HUDEP-2 (cell line): ENCODE results near the gene ADARB1.

Experiments used
- DNase-seq, 76 experiments: peaks; one replicate each; lab custom pipeline; 2025; ENCODE audit not compliant: unreplicated experiment in 76 of 76; lab: John Stamatoyannopoulos, UW

ADARB1 gene

DNA sequence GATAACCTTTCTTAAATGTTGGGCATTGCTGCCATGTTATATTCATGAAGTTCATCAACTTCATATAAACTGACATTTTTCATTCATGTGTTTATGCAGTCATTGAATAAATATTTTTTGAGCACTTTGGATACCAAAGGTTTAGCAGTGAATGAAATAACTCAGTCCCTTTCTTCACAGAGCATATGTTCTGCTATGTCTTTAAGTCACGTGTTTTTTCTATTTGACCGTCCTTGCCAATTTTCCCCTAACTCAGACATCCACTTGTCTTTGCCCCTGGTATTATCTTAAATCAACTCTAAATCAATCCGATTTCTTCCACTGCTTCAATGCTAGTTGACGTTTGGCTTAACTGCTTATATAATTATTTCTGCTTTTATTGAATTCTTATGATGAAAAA, 16.6 kb downstream of the ADARB1 start:
- no peak for DNase-seq

DNA sequence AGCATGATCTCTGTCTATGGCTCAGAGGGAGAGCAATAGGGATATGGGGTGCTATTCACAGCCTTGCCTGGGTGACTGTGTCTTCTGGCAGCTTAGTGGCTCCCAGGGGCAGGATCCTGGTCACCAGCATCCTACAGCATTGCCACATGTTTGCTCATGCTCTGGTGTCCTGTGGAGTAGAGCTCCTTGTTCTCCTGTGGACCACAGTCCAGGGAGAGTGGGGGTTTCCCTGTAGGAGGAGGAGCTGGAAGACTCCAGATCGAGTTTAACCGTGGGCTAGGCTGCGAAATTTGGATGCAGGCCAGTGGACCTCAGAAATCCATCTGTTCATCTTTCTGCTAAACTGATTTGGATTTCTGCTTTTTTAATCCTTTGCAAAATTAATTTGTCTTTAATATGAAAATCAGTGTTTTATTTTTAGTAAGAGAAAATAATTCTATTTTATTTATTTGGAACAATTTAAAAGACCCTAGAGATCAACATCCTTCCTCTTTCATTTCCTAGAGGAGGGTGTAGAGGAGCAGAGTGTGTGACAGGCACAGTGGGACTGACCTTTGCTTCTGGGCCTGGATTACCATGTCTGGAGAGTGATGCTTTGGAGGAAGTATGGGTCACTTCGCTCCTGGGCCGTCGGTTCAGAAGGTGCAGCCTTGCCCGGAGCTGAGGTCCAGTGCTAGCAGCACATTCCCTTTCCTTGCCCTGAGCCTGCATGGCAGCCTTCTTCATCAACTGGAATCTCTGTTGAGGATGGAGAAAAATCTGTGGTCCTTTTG, 17.4 kb downstream of the ADARB1 start:
- DNase-seq = no peak

DNA sequence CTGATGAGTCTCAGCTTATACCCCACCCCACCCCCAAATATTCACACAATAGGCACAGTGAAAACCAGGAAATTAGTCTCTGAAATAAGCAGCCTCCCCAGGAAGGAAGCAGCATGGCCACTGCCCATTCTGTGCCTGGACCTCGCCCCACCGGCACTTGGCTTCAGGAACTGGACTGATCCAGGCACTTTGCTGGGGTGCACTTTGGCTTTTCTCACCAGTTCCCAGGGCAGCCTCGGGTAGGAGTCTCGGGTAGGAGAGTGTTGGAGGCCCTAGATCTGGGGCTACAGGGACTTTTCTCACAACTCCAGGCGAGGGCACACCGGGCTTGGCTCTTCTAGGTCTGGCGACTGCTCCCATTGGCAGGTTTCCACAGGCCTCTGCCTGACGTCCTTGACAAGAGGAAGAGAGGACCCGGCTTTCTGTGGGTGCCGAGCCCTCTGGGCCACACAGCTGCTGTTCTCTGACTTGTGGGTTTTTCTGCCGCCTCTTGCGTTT, 18.7 kb downstream of the ADARB1 start:
- no peak for DNase-seq

GRCh38 chr21:45094412-45094811, 20.0 kb downstream of the ADARB1 start:
- DNase-seq = peak in 2 of 76 experiments; percentile 14 to 35

- no peak for DNase-seq
Measured at GRCh38 chr21:45095505-45095904, 21.1 kb downstream of the ADARB1 start.

DNA sequence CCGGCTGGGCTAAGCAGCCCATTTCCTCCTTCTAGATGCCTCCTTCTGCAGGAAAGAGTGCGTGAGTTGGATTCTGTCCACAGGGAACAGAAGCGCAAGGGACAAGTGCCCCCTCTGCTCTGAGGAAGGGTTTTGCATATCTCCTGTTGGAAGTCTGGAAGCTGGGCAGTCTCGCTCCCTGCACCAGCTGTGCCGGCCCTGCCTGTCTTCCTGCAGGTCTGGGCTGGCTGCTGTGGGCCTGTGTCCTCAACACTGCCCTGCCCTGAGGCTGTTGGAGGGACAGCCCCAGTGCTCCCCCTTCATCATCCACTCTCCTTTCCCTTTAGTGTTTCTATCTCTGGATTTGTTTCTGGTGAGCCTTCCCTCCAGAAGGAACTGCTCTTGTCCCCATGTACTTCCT, 21.8 kb downstream of the ADARB1 start:
- DNase-seq = no peak

GRCh38 chr21:45097827-45098387, 23.5 kb downstream of the ADARB1 start:
- no peak for DNase-seq

DNA sequence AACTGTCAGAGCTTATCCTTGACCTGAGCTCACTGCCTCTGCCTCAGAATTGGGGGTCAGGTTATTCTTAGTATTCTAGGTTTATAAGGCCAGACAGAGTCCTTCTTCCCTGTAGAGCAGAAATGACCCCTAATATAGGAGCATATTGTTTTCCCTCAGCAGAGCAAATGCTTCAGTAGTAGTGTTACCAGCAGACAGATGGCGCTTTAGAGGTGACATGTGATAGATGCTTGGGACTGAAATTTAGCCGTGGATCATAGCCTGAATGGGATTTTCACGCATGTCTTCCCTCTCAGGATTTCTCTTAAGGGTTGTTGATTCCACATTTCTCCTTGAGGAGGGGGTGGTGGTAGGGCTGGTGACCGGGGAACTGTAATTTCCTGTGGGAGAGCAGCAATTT, 24.5 kb downstream of the ADARB1 start:
- DNase-seq = peak in 7 of 76 experiments; percentile 10 to 35 (median 24)

- no peak for DNase-seq
Measured at GRCh38 chr21:45099571-45099970, 25.2 kb downstream of the ADARB1 start.

GRCh38 chr21:45100866-45101265, 26.5 kb downstream of the ADARB1 start:
- no peak for DNase-seq

DNA sequence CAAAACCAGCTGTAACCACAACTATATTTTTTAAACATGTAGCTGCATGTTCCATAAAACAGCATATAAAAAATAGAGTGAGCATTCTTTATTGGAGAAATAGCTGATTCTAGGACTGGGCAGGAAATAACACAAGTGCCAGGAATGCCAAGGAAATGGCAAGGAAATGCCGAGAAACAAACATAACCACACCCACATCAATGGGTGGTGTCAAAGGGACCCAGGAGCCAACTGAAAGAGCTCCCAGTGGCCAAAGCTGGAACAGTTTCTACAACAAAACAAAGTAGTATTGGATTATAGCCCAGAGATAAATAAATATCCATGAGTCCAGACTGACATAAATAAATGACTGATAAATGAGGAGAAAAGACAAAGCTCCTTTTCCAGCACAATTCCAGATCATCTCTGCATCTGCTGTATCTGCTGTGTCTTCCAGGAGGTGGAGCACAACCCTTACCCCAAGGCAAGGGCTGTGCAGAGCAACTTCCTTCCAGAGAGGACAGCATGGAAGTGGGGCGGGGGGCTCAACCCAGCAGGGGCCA, 28.1 kb downstream of the ADARB1 start:
- peak in 20 of 76 experiments; percentile 5 to 41 (median 29) for DNase-seq

GRCh38 chr21:45103971-45104520, 29.7 kb downstream of the ADARB1 start:
- no peak for DNase-seq

DNA sequence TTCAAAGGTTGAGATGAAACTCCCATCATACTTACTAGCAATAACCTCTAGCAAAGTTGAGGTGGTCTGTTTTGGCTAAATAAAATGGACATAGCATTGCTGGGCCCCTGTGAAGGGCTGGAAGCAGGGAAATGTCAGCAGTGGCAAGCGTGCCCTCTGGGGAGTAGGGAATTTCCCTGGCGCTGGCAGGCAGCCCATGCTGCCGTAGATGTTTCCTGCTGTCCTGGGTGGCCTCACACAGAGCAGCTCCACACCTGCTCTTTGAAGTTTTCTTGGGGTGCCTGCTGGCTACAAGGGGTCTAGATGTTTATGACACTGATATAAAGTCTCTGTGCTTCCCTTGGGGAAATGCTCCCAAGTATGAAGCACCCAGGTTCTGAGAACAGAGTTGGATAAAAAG, 30.2 kb downstream of the ADARB1 start:
- DNase-seq = no peak

- DNase-seq = no peak
Measured at GRCh38 chr21:45105906-45106485, 31.6 kb downstream of the ADARB1 start.

GRCh38 chr21:45108034-45108790, 33.8 kb downstream of the ADARB1 start:
- DNase-seq = no peak

- no peak for DNase-seq
Measured at GRCh38 chr21:45108808-45109781, 34.7 kb downstream of the ADARB1 start.

- DNase-seq = no peak
Measured at GRCh38 chr21:45109831-45110492, 35.6 kb downstream of the ADARB1 start.

GRCh38 chr21:45110873-45111624, 36.7 kb downstream of the ADARB1 start:
- DNase-seq = no peak
